ENCODE data around the gene ACOXL. TPM values are rescaled to one million over a fixed set of nuclear protein-coding genes. Genes with fewer than 3 reads are reported as not detected.

Gene ACOXL
- total RNA-seq, 1 donor from 2014 or later = 0.20 TPM

DNA sequence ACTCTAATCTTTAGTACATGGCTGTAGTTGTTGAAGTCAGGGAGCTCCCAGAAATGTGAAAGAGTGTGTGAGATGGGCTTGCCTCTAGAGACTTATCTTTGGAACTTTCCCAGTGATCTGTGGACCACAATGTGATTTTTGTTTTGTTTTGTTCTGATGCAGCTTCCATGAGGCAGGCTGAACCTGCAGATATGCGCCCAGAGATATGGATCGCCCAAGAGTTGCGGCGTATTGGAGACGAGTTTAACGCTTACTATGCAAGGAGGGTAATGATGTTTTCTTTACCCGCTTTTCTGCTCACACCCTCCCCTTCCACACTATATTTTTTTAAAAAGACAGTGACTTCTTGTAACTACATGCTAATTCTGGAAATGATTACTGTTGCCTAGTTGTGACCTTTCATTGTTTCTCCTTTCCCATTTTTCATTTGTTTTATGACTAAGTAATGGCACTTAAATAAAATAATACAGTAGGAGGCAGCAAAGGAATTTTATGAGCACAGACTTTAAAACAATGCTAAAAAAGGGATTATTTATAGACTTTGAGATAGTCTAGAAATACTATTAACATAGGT, 417.6 kb downstream of the ACOXL start:
- ChIA-PET CTCF (interaction anchor here (1.4 kb wide), 1 partner anchor 17 kb away, joined by 3 read pairs; no protein-coding TSS in a partner anchor), POLR2A (no interaction called here)
- ATAC-seq (ENCODE audit: low read depth) (no peak), DNase-seq (no peak)
- intact Hi-C loops (cut with micrococcal nuclease) = loop anchor here (2.0 kb wide), 1 partner anchor 15 kb away; no protein-coding TSS in a partner anchor
- Mint-ChIP-seq H3K36me3 (ENCODE audit: low read depth) (peaks cover 84% of the 10 kb centered on the region), H3K4me3 (no peak overlapping the region), H3K27me3 (no peaks in the 10 kb centered on the region), H3K27ac (no peak overlapping the region), H3K4me1 (peaks cover 12% of the 10 kb centered on the region), H3K9me3 (no peaks in the 10 kb centered on the region)
- TF ChIP-seq, protein P1, sequence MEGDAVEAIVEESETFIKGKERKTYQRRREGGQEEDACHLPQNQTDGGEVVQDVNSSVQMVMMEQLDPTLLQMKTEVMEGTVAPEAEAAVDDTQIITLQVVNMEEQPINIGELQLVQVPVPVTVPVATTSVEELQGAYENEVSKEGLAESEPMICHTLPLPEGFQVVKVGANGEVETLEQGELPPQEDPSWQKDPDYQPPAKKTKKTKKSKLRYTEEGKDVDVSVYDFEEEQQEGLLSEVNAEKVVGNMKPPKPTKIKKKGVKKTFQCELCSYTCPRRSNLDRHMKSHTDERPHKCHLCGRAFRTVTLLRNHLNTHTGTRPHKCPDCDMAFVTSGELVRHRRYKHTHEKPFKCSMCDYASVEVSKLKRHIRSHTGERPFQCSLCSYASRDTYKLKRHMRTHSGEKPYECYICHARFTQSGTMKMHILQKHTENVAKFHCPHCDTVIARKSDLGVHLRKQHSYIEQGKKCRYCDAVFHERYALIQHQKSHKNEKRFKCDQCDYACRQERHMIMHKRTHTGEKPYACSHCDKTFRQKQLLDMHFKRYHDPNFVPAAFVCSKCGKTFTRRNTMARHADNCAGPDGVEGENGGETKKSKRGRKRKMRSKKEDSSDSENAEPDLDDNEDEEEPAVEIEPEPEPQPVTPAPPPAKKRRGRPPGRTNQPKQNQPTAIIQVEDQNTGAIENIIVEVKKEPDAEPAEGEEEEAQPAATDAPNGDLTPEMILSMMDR (IDR thresholded peaks at IDR 0.05) = no peak

DNA sequence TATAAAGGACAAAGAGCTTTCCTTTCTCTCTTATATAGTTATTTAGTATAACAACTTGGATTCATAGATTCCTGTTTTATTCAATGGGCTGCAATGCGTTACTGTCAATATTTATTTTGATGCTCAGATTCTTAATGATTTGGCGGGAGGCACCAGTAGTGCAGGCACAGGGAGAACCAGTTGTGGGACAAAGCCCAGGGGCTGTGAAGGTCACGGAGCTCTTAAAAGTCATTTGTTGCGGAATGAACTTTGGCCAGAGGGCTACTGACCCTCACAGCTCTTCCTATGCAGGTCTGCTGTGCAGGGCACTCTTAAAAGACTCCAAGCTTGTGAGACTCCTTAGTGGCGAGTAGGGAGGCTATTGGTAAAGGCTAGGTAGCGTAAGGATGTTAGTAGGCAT, 422.4 kb downstream of the ACOXL start:
- Mint-ChIP-seq H3K36me3 (ENCODE audit: low read depth) (peaks cover 85% of the 10 kb centered on the region), H3K4me3 (no peak overlapping the region), H3K9me3 (no peaks in the 10 kb centered on the region), H3K27ac (peak overlapping the region; percentile 51), H3K4me1 (peaks cover 50% of the 10 kb centered on the region), H3K27me3 (no peaks in the 10 kb centered on the region)
- ATAC-seq (ENCODE audit: low read depth) = no peak
- ChIA-PET POLR2A (interaction anchor here (1.0 to 4.9 kb wide), 4 partner anchors 9 to 64 kb away, joined by 3 to 136 read pairs (median 76); partner anchors contain the start of gene BCL2L11), CTCF (interaction anchor here (0.6 kb wide), 1 partner anchor 141 kb away, joined by 3 read pairs; no protein-coding TSS in a partner anchor)
- DNase-seq = no peak
- TF ChIP-seq, protein P1 (IDR thresholded peaks at IDR 0.05) = no peak
- intact Hi-C loops (cut with micrococcal nuclease) = no loop called here

DNA sequence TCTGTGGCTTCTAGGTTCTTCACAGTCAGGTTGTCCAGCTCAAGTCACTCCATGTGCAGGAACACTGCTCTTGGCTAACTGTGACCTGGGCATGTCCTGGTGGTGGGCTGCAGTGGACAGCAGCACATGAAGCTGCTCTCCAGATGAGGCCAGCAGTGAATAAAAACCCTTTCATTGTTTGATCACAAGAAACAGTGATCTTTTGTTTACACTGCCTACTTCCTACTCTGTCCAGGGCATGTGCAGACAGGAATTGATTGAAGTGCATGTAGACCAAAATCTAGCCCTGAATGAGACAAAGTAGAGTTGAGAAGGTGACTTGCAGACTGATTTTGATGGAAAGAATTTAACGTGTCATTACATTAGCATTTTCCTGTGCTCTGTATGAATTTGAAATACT, 423.2 kb downstream of the ACOXL start:
- ChIA-PET CTCF (interaction anchor here (1.1 to 2.9 kb wide), 3 partner anchors 8 to 38 kb away, joined by 3 to 15 read pairs (median 10); partner anchors contain the start of gene BCL2L11), POLR2A (interaction anchor here (1.0 to 4.9 kb wide), 7 partner anchors 9 to 63 kb away, joined by 3 to 136 read pairs (median 38); partner anchors contain the start of gene BCL2L11)
- no peaks in the 10 kb centered on the region for H3K9me3 Mint-ChIP-seq
- H3K27ac Mint-ChIP-seq = peak overlapping the region; percentile 95
- no peaks in the 10 kb centered on the region for H3K27me3 Mint-ChIP-seq
- DNase-seq (no peak), ATAC-seq (ENCODE audit: low read depth) (no peak)
- TF ChIP-seq, protein P1 (IDR thresholded peaks at IDR 0.05) = no peak
- H3K4me1 Mint-ChIP-seq = peaks cover 57% of the 10 kb centered on the region
- H3K4me3 Mint-ChIP-seq = peak overlapping the region; percentile 35
- H3K36me3 Mint-ChIP-seq (ENCODE audit: low read depth) = peaks cover 85% of the 10 kb centered on the region
- intact Hi-C loops (cut with micrococcal nuclease) = no loop called here

DNA sequence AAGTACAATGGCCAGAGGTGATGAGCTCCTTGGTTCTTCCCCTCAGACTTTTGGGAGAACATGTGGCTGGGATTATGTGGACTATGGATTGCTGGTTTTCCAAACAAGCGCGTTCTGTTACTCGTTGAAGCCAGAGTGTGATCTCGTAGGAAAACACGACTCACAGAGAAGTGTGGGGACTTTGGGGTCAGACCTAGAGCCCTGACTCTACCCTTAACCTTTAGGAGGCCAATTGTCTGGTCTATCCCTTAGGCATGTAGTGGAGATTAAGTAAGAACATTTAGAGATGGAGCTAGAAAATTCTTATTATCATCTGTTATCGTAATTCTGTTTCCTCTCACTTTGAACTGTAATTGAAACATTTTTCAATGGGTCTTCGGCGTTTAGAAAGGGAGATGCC, 424.2 kb downstream of the ACOXL start:
- peak overlapping the region; percentile 61 for H3K4me3 Mint-ChIP-seq
- intact Hi-C loops (cut with micrococcal nuclease) = no loop called here
- no peak for ATAC-seq (ENCODE audit: low read depth)
- ChIA-PET POLR2A (interaction anchor here (0.6 to 4.9 kb wide), 24 partner anchors 10 to 549 kb away, joined by 3 to 136 read pairs (median 7); partner anchors contain the start of gene BCL2L11), CTCF (interaction anchor here (0.7 to 2.9 kb wide), 8 partner anchors 9 to 490 kb away, joined by 3 to 15 read pairs (median 7); partner anchors contain the start of gene BCL2L11)
- H3K9me3 Mint-ChIP-seq = no peaks in the 10 kb centered on the region
- peaks cover 58% of the 10 kb centered on the region for H3K4me1 Mint-ChIP-seq
- peak overlapping the region; percentile 95 for H3K27ac Mint-ChIP-seq
- H3K27me3 Mint-ChIP-seq = no peaks in the 10 kb centered on the region
- H3K36me3 Mint-ChIP-seq (ENCODE audit: low read depth) = peaks cover 84% of the 10 kb centered on the region
- DNase-seq = no peak
- TF ChIP-seq, protein P1 (IDR thresholded peaks at IDR 0.05) = no peak

DNA sequence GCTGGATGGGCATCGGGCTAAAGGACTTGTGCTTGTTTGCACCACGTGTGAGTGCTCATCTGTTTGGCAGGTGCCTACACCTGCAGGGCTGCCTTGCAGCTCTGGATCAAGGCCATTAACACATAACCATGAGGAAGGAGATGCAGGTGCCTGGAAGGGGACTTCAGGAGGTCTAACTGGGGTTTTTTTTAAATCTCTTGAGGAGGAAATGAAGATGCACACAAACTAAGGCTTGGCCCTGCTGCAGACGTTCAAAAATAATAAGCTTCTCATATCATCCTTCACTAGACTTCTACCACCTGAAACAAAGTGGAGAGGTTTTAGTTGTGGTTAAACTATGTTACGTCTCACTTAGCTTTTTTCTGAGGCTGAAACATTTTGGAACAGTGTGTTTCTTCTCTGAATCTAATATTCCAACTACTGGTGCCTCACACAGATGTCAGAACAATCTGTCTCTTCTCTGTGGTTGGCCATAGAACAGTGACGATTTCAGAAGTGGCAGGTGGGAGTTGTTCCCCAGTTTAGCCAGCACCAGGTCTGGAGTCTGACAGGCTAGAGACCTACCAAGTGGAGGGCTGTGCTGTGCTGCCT, 424.8 kb downstream of the ACOXL start:
- ATAC-seq (ENCODE audit: low read depth) (peak; percentile 69), DNase-seq (peak; percentile 51)
- TF ChIP-seq, protein P1 (IDR thresholded peaks at IDR 0.05) = no peak
- POLR2A ChIA-PET = interaction anchor here (0.6 to 4.9 kb wide), 27 partner anchors 11 to 549 kb away, joined by 3 to 136 read pairs (median 5); partner anchors contain the start of gene BCL2L11
- Mint-ChIP-seq H3K27ac (peak overlapping the region; percentile 95), H3K4me3 (peak overlapping the region; percentile 73), H3K27me3 (no peaks in the 10 kb centered on the region), H3K9me3 (no peaks in the 10 kb centered on the region), H3K36me3 (ENCODE audit: low read depth) (peaks cover 83% of the 10 kb centered on the region), H3K4me1 (peaks cover 64% of the 10 kb centered on the region)
- CTCF ChIA-PET = interaction anchor here (0.7 to 2.9 kb wide), 9 partner anchors 11 to 489 kb away, joined by 3 to 15 read pairs (median 6); partner anchors contain the start of gene BCL2L11
- intact Hi-C loops (cut with micrococcal nuclease) = loop anchor here (1.0 kb wide), 6 partner anchors 10 to 548 kb away; partner anchors contain the start of gene BCL2L11
